GM19372 (cell line): ENCODE data around the gene NCOA6.
"Not testable (repeated sequence)": the region's sequence is repeated elsewhere in the genome, so short reads cannot be mapped to it uniquely, and the experiment has no call there.

Experiments used
- ATAC-seq: cut with Tn5 transposase; IDR thresholded peaks from one replicate; pipeline ENCODE4 v1.9.1; 2021; ENCODE audit warnings: mild to moderate bottlenecking, low read depth, moderate library complexity; ENCODE audit not compliant: unreplicated experiment

NCOA6 gene

DNA sequence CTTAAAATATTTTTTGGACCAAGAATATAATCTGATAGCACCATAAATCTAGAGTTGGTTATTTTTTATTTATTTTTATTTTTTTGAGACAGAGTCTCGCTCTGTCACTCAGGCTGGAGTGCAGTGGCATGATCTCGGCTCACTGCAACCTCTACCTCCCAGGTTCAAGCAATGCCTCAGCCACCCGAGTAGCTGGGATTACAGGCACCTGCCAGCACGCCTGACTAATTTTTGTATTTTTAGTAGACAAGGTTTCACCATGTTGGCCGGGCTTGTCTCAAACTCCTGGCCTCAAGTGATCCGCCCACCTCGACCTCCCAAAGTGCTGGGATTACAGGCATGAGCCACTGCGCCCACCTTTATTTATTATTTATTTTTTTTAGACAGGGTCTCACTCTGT, 45.2 kb downstream of the NCOA6 start:
- ATAC-seq = not testable (repeated sequence)

DNA sequence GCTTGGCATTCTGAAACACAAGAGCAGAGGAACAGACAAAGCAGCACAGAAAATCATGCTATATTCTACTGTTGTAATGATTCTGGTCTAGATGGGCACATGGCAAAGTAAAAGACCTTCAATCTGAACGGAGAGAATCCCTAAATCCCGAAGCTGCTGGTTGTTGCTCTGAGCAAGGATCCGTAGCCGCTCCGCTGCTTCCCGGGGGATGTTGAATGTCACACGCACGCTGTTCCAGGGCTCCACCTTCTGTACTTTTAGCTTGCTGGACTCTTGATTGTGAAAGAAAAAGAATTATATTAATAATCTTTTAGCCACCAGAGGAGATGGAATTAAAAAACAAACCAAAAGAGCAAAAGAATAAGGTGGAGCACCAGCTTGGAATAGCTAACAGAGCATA, 49.3 kb downstream of the NCOA6 start:
- no peak for ATAC-seq

DNA sequence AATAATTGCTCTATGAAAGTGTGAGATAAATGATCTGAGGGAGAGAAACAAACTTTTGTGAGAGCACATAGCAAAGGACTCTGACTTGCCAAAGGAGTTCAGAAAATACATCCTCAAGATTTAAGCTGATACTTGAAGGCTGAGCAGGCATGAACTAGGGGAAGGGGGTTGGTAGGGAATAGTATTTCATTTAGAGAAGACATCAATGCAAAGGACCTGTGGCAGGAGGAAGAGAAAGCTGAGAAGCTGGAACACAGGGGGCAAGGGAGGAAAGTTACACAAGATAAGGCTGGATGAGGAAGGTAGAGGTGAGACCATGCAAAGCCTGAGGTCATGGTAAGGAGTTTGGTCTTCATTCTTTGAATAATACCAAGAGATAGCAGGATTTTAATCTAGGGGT, 50.6 kb downstream of the NCOA6 start:
- ATAC-seq = no peak

DNA sequence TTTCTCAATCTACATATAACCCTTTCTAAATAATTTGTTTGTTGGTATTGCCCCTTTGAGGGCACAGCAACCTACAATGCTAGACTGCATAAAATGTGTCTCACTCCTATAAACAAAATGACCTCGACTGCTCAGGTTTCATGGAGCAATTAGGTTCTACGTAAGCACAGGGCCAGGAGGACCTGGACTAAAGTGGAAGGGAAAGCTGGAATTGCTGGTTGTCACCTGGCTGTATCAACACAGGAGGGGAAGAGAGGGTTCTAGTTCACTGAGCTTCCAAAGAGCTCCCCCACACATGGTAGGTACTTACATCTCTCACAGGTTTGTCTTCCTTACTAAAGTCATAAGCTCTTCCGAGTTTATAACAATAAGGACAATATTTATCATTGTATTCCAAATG, 51.0 kb downstream of the NCOA6 start:
- no peak for ATAC-seq

DNA sequence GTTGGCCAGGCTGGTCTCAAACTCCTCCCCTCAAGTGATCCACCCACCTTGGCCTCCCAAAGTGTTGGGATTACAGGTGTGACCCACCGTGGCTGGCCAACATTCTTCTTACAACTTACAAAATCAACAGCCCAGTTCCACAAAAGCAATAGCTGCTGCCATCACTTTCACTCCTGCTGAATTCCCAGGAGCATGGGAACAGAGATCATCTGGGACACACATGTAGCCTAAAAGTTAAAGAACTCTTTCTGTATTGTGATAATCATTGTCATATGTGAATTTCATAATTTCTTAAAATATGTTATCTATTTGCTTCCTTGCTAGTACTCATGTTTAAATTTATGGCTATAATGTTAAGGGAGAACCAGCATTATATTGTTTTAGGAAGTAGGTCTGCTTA, 51.7 kb downstream of the NCOA6 start:
- no peak for ATAC-seq

DNA sequence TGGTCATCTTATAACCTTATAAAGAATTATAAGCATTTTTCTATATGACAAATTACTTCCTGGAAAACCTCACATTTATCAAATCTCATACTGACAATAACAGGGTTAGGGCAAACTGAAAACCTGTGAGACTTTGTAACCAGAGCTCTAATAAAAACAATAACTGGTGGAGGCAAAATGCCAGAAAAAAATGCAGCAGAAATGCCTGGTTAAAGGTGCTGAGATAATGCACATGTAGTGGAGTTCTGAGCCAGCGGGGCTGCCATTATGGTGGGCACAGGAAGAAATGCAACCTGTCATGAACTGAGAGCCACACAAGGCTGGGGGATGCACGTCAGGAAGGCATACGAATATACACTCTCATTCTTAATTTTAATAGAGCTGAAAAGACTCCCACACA, 53.0 kb downstream of the NCOA6 start:
- ATAC-seq = no peak

DNA sequence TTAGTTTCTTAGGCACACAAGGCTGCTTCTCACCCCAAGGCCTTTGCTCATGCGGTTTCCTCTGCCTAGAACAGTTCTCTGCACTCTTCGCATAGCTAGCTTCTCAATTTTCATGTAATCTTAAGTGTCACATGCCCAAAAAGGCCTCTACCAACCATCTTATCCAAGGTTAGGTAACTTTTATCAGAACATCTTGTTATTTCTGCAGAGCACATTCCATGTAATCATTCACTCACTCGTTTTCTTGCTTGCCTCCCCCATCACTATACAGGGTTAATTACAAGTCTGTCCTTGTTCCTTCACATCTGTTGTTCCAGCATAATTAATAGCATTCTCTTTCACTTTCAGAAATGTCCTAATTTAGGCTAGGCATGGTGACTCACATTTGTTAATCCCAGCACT, 53.8 kb downstream of the NCOA6 start:
- no peak for ATAC-seq

DNA sequence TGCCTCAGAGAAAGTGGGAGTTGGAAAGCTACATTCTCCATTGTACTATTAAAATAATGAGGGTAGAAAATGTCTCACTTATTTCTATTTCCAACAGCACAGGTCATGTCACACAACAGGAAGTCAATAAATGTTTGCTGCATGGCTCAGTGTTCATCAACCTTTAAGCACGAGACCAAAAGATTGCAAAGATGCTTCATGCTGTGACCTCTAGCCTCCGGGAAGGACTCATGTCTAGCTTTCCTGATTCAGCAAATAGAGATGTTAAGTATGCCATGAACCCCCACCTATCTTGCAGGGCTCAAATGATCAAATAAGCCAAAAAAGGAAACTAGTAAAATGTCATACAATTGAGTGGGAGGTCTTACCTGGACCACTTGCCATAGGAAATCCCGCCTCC, 57.4 kb downstream of the NCOA6 start:
- no peak for ATAC-seq

DNA sequence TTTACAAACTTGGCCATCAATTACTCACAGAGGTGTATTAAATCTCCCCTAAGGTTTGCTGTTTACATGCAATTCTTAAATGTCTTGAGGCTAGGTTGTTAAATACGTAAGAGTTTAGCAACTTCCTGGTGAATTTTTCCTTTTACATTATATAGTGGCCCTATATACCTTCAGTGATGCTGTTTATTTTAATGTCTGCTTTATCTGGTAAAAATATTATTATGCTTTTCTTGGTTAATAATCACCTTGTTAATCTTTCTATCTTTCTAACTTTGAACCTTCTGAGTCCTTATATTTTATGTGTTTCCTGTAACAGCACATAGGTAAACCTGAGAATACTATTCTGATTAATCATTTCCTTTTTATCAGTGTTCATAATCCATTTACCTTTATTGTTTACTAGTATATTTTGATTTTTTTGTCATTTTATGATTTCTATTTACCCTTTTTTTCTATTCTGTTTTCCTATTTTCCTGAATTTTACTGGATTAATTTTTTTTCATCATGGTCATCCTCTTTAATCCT, 63.4 kb downstream of the NCOA6 start:
- ATAC-seq = no peak

DNA sequence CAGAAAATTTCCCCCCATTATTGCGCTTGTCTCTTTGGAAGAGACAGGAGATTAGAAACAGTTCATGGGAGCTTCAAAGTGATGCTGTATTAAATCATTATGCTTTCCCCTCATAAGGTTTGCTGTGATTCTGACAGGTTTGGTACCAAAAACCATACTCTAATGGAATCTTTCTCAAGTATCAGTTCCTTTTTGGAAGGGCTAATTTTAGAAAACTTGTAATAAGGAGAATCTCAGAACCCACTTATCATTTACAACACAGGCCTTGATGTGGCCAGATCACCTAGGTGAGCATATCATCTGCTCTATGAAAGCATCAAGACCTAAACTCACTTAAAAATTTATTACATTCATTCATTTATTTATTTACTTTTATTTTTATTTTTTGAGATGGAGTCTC, 70.1 kb downstream of the NCOA6 start:
- ATAC-seq = no peak

DNA sequence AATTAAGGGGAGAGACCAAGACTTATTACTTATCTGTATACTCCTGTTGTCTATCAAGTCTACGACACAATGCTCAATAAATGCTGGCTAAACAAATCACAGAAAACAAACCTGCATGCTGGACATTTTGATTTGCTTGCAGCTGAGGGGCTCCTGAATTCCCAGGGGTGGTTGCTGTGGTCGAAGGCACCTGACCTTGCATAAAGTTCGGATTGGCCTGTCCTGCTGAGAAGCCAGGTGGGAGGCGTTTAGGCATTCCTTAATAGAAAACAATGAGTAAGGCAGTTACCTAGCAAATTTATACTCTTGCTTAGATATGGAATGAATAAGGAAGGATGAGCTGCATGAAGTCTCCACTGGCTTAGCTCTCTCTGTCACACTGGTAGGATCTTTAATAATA, 70.8 kb downstream of the NCOA6 start:
- no peak for ATAC-seq

DNA sequence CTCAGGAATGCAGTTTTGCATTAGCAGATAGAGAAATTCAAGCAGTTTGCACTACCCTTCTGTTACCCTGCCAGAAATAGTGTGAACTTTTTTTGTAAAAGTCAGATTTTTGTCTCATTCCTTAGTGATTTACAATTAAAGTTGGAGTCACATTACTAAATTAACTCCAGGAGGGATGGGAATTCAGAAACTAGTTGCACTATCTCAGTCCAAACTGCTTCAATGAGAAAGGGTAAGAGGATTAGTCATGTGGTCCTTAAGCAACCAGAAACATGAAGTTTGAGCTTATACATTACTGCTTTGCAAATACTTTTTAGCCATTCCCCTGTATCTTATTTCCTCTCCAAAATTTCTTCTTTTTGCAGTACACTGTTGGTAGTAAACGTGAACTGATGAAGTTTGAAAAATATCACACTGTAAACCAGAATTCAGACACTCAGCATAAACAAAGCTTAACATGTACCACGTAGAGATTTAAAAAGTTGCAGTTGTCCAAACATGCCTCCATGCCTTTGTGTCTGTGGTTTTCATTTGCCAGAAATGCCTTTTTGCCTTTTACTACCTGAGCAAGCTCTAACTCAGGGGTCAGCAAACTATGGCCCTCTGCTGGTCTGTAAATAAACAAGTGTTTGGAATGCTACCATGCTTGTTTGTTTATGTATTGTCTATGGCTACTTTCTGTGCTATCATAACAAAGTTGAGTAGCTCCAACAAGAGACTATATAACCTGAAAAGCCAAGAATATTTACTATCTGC, 71.6 kb downstream of the NCOA6 start:
- no peak for ATAC-seq

DNA sequence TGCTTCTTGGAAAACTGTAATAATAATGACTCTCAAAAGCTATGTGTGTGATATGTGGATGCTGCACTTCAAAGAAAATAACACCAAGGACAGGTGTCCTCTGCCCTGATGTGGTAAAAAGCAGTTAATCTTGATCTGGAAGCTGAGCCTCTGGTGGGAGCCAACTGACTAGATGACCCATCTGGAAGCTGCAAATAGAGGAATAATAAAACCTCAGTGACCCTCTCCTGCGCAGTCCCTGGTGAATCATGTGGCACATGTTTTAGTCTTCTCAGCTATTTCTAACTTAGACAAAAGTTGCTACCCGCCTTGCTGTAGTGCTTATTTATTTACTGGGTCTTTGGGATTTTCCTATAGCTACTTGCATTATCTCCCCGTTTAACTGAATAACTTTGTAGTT, 74.0 kb downstream of the NCOA6 start:
- ATAC-seq = no peak

DNA sequence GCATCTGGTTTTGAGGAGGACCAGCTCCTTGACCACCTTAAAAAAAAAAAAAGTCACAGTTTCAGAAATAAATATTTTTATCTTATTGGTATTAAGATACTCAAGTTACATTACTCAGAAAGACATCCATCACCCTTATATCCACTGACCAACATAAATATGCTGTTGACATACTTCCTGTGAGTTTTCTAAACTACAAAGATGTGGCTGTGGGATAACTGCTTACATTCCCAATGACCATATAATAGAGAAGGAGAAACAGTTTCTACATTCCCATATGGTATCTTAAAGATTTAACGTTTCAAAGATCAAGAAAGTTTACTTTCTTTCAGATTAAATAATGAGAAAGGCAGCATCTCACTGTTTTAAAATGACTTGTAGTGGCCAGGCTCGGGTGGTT, 75.0 kb downstream of the NCOA6 start:
- no peak for ATAC-seq

DNA sequence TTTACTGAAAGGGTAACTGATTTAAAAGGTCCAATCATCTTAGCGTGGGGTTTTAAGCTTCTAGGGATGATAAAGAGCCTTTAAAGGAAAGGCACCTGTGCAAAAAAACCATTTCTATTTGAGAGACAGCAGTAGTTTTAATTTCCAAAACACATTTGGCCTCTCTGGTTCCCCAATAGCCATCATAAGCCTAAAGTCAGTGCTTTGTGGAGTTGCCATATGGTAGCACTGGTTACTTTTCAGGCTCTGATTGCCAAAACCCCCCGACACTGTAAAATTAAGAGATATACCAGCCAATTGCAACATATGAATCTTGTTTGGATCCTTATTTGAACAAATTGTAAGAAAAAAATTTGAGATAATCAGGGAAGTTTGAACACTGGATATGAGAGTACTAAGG, 76.7 kb downstream of the NCOA6 start:
- ATAC-seq = no peak

DNA sequence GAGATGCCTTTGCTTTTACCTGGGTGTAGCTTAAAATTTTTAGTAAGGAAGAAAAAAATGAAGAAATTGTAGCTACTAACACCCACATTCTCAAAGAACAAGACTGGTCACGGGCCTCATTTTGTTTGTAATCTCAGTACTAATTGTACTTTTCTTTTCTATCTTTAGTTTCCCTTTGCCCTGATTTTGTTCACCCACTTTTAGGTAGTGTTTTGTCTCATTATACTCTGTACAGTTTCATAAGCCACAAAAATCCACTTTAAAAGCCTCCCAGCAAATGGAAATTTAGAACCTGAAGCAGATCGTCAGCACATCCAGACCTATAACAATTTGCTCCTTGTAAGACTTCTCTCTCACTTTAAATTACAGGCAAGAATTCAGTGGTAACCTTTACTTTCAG, 78.0 kb downstream of the NCOA6 start:
- ATAC-seq = no peak

DNA sequence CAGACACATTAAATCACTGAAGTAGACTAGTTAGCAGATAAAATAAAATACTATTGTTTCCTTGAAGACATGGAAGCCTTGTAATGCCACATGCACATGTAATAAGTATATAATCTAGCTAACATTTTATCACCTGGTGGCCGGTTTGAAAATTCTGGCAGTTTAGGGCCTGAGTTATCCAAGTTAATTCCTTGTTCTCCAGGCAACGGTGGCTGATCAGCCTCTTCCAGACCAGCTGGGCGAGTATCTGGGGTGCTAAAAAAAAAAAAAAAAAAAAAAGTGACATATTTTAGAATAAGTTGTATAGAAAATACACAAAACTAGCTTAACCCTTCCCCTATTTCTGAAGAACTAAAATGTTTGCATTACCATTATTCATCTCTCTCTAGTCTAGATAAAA, 78.8 kb downstream of the NCOA6 start:
- no peak for ATAC-seq

DNA sequence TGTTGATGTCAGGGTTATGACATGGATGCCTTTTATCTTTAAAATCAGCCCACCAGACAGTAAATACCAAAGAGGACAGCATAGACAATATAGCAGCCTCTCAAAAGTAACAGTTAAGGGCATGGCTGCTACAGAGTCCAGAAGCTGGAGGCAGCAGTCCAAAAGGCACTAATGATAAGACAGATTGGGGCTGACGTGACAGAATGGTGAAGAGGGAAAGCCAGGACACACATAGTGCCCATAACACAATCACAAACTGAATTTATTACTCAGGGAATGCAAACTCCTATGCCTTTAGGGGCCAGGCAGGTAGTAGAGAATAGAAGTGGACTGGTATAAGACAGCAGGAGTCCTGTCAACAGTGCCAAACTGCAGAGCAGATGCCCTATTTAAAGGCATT, 80.6 kb downstream of the NCOA6 start:
- no peak for ATAC-seq

DNA sequence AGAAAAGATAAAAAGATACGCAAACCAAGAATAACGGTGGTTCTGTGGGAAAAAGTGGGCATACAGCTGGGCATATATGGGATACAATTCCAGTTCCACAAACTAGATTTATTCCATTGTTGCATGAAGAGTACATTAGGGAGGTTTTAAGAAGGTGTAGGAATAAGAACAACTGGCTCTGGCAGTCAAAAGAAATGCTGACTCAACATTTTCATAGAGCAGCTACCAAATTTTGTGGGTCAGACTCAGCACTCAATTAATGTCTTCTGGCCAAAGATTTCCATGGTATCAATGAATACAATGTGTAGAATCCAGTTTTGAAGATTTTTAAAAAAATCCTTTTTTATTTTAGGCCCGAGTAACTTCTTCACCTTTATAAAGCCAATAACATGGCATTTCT, 81.1 kb downstream of the NCOA6 start:
- ATAC-seq = no peak

DNA sequence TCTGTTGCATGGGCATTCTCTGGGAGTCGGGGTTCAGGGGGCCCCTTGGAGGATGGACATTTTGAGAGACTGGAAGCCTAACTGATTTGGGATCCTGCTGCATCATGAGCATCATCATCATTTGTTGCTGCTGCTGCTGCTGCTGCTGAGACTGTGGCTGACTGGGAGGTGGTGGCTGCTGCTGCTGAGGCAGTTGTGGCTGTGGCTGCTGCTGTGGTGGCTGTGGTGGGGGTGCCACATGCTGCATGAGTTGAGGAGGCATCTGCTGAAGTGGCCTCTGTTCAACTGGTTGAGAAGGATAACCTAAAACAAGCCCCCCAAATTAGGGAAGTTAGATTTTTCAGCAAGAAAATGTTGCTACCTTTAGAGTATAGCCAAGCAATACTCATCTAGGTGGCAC, 82.4 kb downstream of the NCOA6 start:
- ATAC-seq = no peak

DNA sequence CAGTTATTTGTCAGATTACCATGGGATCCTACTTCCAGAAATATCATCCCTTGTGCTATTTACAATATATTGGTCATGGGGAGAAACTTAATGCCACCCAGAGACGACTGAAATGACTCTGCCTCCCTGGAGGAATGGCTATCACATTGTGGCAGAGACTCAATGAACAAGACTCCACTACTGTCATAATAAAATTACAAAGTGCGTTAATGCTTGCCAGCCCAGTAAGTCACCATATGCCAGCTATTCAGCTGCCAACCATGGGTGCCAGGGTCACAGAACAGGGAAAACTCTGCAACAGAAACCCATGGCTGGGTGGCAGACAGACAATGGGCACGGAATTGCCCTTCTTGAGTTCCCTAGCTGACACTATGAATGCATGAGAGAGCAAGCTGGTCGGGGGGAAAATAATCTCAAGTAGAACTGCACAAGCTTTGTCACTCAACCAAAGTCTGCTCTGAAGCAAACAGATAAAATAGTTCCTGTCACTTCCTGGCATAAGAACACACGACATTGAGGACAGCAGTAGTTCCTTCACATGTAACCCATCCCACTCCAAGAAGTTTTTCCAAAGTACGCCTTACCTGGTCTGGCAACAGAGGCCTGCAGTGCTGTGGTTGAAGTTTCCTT, 89.2 kb downstream of the NCOA6 start:
- ATAC-seq = no peak

DNA sequence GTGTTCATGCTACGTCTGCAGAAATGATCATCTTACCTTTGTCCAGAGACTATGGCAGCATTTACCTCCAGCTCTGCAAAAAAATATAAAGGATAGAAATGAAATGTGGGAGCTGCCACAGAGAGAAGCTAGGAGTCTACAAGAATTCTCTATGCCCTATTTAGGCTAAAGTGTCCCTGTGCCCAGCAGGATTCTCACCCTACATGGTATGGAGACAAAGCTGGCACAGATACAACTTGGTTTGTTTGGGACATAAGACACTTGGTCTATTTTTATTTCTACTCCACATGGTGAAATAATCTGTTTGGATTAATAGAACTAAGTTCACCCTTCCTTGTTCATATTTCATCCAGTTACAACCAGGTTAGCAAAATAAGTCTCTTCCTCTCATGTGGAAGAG, 92.9 kb downstream of the NCOA6 start:
- ATAC-seq = no peak
